Fibroblast of skin of right biceps (primary cell): ENCODE measurements around the gene WIZ.

Source experiments
- DNase-seq: peaks from one replicate; pipeline ENCODE4 v3.0.0-alpha.2; 2013

The WIZ gene

GRCh38 chr19:15444505-15445226, 5.1 kb downstream of the WIZ start:
- DNase-seq = no peak

- DNase-seq = no peak
Observed at GRCh38 chr19:15443838-15444237, 5.9 kb downstream of the WIZ start.

GRCh38 chr19:15443325-15443724, 6.4 kb downstream of the WIZ start:
- no peak for DNase-seq

GRCh38 chr19:15442142-15442920, 7.4 kb downstream of the WIZ start:
- DNase-seq = no peak

GRCh38 chr19:15441317-15441716, 8.4 kb downstream of the WIZ start:
- DNase-seq = no peak

- DNase-seq = no peak
Observed at GRCh38 chr19:15439821-15440641, 9.7 kb downstream of the WIZ start.

- no peak for DNase-seq
Observed at GRCh38 chr19:15439078-15439799, 10.5 kb downstream of the WIZ start.

- DNase-seq = no peak
Observed at GRCh38 chr19:15438577-15438976, 11.2 kb downstream of the WIZ start.

- DNase-seq = no peak
Observed at GRCh38 chr19:15438124-15438496, 11.6 kb downstream of the WIZ start.

GRCh38 chr19:15437355-15438123, 12.2 kb downstream of the WIZ start:
- DNase-seq = peak; percentile 41

GRCh38 chr19:15436826-15437110, 13.0 kb downstream of the WIZ start:
- DNase-seq = no peak

- DNase-seq = peak; percentile 38
Observed at GRCh38 chr19:15436012-15436825, 13.5 kb downstream of the WIZ start.

GRCh38 chr19:15433519-15434069, 16.2 kb downstream of the WIZ start:
- no peak for DNase-seq

GRCh38 chr19:15432629-15433518, 16.9 kb downstream of the WIZ start:
- peak; percentile 92 for DNase-seq

GRCh38 chr19:15432018-15432494, 17.7 kb downstream of the WIZ start:
- DNase-seq = no peak

GRCh38 chr19:15431396-15432017, 18.2 kb downstream of the WIZ start:
- no peak for DNase-seq

GRCh38 chr19:15430526-15431120, 19.1 kb downstream of the WIZ start:
- DNase-seq = no peak

GRCh38 chr19:15429825-15430467, 19.8 kb downstream of the WIZ start:
- no peak for DNase-seq
